Mesothelial cell of epicardium (in vitro differentiated cells): ENCODE results near the gene PHRF1. TPM values are rescaled to one million over a fixed set of nuclear protein-coding genes. Genes with fewer than 3 reads are reported as not detected.

Source experiments
- DNase-seq, 2 experiments: peaks; one replicate each; pipeline ENCODE4 v3.0.0; 2021; ENCODE audit warnings: low spot score in 2 of 2; ENCODE audit not compliant: unreplicated experiment in 2 of 2
- H3K27ac Mint-ChIP-seq: 2 replicates; pipeline ENCODE4 v1.8.0; 2021; ENCODE audit warnings: mixed read lengths
- H3K27me3 Mint-ChIP-seq: 2 replicates; pipeline ENCODE4 v1.8.0; 2021; ENCODE audit warnings: low read depth, mixed read lengths
- H3K36me3 Mint-ChIP-seq: 2 replicates; pipeline ENCODE4 v1.8.0; 2021; ENCODE audit warnings: mixed read lengths
- H3K4me1 Mint-ChIP-seq: 2 replicates; pipeline ENCODE4 v1.8.0; 2021; ENCODE audit warnings: mixed read lengths
- H3K4me3 Mint-ChIP-seq: 2 replicates; pipeline ENCODE4 v1.8.0; 2021; ENCODE audit warnings: mild to moderate bottlenecking, moderate library complexity, mixed read lengths
- H3K9me3 Mint-ChIP-seq: 2 replicates; pipeline ENCODE4 v1.8.0; 2021; ENCODE audit warnings: mixed read lengths
- total RNA-seq: library from RNA; stranded (reverse); gene quantifications from 3 replicates; pipeline ENCODE4 v1.2.1, GENCODE V29; 2021
- TF ChIP-seq, protein P1 (sequence below): fragments of 200-600 bp; sonication (generic); IDR thresholded peaks from one replicate; pipeline ENCODE4 v1.5.0; 2021; ENCODE audit warnings: antibody characterized with exemption; ENCODE audit not compliant: unreplicated experiment

The PHRF1 gene
- total RNA-seq: 48.2 to 51.1 TPM (median 49.7 TPM) in 3 replicates

DNA sequence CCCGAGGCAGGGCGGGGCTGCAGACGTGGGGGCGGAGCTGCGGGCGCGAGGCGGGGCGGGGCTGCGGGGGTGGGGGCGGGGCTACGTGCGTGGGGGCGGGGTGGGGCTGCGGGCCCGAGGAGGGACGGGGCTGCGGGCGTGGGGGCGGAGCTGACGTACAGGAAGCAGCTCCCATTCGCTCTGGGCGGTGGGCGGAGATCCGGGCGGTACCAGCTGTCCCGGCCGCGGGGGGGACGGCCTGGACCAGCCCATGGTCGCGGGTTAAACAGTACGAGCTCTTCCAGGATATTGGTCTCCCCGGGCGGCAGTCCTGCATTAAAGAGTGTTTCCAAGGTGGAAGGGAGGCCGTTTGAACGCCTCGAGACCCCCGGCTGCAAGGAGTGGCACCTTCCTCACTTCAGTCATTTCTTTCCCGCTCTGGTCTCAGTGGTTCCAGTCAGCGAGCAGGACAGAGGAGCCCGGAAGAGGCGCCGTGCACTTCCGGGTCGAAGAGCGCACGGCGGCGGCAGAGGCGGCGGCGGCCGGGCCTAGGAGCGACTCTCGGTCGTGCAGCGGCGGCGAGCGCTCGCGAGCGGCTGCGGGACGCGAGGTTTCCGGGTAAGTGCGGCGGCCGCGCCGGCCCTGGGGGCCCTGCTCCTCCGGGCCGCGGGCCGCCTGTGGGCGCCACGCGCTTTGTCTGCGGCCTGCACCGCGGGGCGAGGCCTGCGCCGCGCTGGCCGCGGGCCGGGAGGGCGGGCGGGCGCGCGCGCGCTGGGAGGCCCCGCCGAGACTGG lies at the start of gene PHRF1:
TSS of gene PHRF1 (plus strand) at position 475 of the 773 bp plus-strand sequence. CDS start 5,043 bp downstream, outside the sequence.
- Mint-ChIP-seq H3K27me3 (peaks cover 4% of the 10 kb centered on the region), H3K27ac (peak within 1 kb of the TSS; percentile 99), H3K9me3 (no peaks in the 10 kb centered on the region), H3K4me1 (peaks cover 49% of the 10 kb centered on the region), H3K4me3 (peak within 1 kb of the TSS; percentile 95), H3K36me3 (no peaks in the 10 kb centered on the region)
- TF ChIP-seq, protein P1, sequence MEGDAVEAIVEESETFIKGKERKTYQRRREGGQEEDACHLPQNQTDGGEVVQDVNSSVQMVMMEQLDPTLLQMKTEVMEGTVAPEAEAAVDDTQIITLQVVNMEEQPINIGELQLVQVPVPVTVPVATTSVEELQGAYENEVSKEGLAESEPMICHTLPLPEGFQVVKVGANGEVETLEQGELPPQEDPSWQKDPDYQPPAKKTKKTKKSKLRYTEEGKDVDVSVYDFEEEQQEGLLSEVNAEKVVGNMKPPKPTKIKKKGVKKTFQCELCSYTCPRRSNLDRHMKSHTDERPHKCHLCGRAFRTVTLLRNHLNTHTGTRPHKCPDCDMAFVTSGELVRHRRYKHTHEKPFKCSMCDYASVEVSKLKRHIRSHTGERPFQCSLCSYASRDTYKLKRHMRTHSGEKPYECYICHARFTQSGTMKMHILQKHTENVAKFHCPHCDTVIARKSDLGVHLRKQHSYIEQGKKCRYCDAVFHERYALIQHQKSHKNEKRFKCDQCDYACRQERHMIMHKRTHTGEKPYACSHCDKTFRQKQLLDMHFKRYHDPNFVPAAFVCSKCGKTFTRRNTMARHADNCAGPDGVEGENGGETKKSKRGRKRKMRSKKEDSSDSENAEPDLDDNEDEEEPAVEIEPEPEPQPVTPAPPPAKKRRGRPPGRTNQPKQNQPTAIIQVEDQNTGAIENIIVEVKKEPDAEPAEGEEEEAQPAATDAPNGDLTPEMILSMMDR: no peak
- peak; percentile 96 to 98 for DNase-seq

DNA sequence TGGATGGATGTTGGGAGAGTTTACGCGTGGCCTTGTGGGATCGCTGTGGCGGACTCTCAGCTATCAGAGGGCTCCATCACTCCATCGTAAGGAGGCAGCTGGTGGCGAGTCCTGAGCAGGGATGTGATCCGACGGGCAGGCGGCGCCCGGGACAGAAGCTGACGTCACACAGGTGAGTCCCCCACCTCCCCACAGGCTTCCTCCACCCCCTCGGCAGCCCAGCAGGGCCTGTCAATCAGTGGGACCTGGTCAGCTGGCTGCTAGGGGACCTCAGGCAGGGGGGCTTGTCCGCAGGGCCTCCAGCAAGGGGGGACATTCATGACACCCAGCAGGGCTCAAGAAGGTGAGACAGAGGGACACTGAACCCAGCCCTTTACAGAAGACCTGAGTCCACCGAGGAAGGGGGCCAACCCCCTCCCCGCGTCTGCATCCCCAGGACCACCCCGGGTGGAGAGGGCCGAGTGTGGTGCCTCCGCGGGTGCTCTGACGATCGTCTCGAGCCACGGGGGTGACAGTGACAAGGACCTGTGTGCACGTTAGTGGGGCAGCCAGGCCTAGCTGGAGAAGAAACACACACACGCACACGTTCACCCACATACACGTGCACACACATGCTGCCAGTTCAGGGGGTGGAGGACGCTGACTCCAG lies 48.0 kb upstream of the PHRF1 start:
- H3K4me3 Mint-ChIP-seq: no peak overlapping the region

DNA sequence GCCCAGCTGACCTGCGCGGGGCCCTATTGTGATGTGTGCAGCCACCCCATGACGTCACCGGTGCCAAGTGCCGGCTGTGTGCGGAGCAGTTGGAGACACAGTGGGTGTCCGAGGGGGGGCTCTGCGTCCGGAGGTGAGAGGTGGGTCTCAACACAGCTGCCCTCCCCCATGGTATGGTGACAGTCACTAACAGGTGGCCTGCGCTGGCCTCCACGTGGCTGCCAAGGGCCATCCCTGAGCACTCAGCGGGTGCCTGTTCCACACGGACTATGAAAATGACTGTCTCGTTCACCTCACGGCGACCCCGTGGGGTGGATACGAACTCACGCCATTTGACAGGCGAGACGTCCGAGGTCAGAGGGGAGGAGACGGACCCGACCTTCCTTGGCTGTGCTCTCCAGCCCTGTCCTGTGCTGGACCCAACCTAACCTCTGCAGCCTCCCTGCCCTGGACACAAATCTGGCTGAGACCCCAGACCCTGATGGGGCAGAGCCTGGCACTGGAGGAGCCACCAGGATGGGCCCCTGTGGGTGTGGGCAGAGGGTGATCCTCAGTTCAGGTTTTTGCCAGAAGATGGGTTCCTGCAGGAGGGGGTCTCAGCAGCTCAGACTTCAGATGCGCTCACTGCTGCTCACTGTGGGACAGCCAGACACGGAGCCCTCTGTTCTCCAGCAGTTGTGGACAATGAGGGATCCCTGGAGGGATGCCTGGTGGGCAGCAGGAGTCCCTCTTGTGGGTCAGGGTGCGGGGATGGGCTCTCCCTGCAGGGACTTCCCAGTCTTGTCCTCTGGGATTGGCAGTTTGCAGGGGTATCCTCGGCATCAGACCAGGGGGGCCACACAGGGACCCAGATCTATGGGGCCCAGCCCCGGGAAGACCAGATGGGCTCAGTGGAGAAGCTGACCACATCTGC lies 47.2 kb upstream of the PHRF1 start:
- Mint-ChIP-seq H3K27ac (no peak overlapping the region), H3K27me3 (no peaks in the 10 kb centered on the region), H3K4me1 (no peaks in the 10 kb centered on the region), H3K9me3 (peaks cover 2% of the 10 kb centered on the region), H3K4me3 (no peak overlapping the region), H3K36me3 (peaks cover 6% of the 10 kb centered on the region)
- TF ChIP-seq, protein P1: no peak
- no peak for DNase-seq

More for the DNA sequence above, 48.0 kb upstream of the PHRF1 start:
- TF ChIP-seq, protein P1: no peak
- Mint-ChIP-seq H3K27ac (no peak overlapping the region), H3K27me3 (no peaks in the 10 kb centered on the region), H3K4me1 (no peaks in the 10 kb centered on the region), H3K9me3 (peaks cover 4% of the 10 kb centered on the region), H3K36me3 (peaks cover 8% of the 10 kb centered on the region)
- no peak for DNase-seq

- Mint-ChIP-seq H3K4me3 (no peak overlapping the region), H3K9me3 (no peaks in the 10 kb centered on the region), H3K27ac (no peak overlapping the region), H3K36me3 (peaks cover 5% of the 10 kb centered on the region), H3K4me1 (no peaks in the 10 kb centered on the region), H3K27me3 (no peaks in the 10 kb centered on the region)
- DNase-seq: no peak
- TF ChIP-seq, protein P1: no peak
These were observed 46.4 kb upstream of the PHRF1 start for GRCh38 chr11:529728-530411.
